ENCODE results near the gene NTM.

- TF ChIP-seq CTCF (IDR thresholded peaks at IDR 0.05): no peak
- no peak for TF ChIP-seq POLR2A (IDR thresholded peaks at IDR 0.05)
- no peak for TF ChIP-seq POLR2AphosphoS5 (IDR thresholded peaks at IDR 0.05)
These were observed 927.9 kb downstream of the NTM start for GRCh38 chr11:132298357-132298756.
